NCI-H345 treated with DMSO at 0.1 percent for 48 hours (cell line): ENCODE results near the gene OR10H5.
"Not testable (repeated sequence)": the region's sequence is repeated elsewhere in the genome, so short reads cannot be mapped to it uniquely, and the experiment has no call there.

Source experiments
- DNase-seq: peaks from one replicate; lab custom pipeline; 2025; ENCODE audit not compliant: unreplicated experiment; lab: John Stamatoyannopoulos, UW

Gene OR10H5, protein sequence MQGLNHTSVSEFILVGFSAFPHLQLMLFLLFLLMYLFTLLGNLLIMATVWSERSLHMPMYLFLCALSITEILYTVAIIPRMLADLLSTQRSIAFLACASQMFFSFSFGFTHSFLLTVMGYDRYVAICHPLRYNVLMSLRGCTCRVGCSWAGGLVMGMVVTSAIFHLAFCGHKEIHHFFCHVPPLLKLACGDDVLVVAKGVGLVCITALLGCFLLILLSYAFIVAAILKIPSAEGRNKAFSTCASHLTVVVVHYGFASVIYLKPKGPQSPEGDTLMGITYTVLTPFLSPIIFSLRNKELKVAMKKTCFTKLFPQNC

GRCh38 chr19:15787611-15788155 is at the start of gene OR10H5:
TSS of gene OR10H5 (plus strand) at chr19:15787661. CDS start at chr19:15794049, 6,388 bp downstream.
- no peak for DNase-seq

- DNase-seq, result no peak
These were observed 49.7 kb upstream of the OR10H5 start, which contains the start of gene OR10H3 for GRCh38 chr19:15737722-15738121. TSS of gene OR10H3 (plus strand) at chr19:15737985. CDS start at chr19:15741393, 3,408 bp downstream.

GRCh38 chr19:15740785-15741184 is 46.7 kb upstream of the OR10H5 start:
- no peak for DNase-seq

DNA sequence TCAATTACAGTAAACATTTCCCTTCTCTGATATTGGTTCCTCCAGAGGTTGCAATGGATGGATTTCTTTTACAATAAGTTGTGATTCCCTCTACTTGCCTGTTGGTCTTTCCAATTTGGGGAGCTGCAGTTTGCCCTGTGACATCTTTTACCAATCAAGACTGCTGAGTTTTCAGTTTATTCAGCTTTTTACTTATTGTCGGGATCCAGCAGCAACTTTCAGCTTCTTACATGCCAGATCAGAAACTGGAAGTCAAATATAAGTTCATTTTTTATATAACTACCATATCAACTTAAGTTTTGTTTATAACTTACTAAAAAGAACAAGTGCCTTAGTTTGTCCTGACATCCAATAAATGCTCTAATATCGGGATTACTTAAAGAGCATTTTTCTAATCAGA is 39.2 kb upstream of the OR10H5 start:
- no peak for DNase-seq

- no peak for DNase-seq
These were observed 29.1 kb upstream of the OR10H5 start for GRCh38 chr19:15758379-15758778.

GRCh38 chr19:15759962-15760565 is 27.4 kb upstream of the OR10H5 start:
- no peak for DNase-seq

DNA sequence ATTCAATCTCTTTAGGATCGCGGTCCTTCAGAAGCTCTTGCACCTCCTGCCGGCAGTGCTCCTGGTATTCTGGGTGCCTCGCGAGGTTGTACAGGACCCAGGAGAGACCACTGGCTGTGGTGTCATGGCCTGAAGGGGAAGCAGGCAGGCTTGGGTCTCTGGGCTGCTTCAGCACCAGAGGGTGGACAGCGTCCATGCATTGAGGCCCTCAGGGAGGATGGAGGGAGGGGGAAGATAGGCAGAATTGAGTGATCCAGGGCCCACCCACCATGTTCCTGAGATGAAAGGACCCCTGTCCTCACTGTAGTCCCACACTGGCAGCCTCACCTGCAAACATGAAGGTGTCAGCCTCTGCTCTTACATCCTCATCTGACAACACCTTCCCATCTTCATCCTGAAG is 17.9 kb upstream of the OR10H5 start:
- DNase-seq, result no peak

GRCh38 chr19:15774159-15774558 is 13.3 kb upstream of the OR10H5 start:
- DNase-seq, result not testable (repeated sequence)

DNA sequence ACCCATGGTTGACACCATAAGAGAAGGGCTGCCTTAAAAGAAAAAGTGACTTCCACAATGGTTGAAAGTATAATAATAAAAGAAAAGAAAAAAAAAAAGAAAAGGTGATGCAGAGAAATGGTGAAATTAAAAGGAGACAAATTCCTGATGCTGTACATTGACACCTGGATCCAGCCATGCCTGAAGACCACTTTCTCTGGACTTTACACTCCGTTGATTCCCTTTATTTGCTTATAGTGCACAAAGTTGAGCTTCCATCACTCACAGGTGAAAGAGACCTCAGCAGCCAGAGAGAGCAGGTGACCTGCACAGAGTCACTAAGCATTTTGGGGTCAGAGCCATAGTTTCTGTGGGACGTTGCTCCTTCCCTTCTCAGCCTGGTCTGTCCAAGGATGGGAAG is 12.2 kb upstream of the OR10H5 start:
- DNase-seq, result no peak

- DNase-seq, result no peak
These were observed 11.2 kb upstream of the OR10H5 start for GRCh38 chr19:15776264-15776663.

DNA sequence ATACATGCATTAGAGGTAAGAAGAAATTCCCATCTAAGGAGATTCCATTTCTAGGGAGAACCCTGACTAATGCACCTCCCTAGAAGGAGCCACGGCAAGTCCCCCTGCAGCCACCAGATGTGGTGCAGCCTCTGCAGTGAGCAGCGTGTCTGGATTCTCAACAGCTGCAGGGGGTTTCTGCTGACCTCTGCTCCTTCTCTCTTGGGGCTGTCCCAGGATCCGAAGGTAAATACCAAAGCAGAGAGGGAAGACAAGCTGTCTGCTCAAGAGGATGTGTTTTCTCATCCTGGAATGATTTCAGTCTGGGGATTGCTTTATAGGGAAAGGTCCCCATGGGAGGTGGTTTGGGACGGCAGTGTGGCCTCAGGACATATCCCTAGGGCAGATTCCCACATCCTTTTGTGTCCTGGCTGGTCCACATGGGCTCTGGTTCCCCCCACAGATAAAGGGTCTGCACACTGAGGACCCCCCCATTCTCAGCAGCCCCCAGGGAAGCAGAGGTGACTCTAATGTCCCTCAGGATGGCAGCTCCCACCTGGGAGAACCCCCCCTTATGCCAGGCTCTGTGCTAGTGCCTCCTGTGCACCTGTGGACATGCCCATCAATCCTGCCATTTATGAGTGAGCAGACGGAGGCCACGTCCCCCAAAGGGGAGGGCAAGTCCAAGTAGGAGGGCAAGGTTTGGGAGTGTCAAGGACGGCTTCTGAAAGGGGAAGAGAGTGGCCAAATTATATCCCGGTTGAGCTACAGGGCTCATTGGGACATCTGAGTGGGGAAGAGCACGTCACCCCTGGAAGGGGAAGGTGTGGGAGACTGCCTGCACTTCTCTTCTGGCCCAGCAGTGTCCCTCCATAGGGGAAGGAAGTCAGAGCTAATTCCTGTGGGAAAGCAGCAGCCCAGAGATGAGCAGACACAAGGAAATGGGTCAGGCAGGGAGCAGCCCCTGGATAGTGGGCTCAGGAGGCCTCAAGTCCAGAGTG is 10.2 kb upstream of the OR10H5 start:
- no peak for DNase-seq

- DNase-seq, result no peak
These were observed 7.5 kb upstream of the OR10H5 start for GRCh38 chr19:15779756-15780476.

DNA sequence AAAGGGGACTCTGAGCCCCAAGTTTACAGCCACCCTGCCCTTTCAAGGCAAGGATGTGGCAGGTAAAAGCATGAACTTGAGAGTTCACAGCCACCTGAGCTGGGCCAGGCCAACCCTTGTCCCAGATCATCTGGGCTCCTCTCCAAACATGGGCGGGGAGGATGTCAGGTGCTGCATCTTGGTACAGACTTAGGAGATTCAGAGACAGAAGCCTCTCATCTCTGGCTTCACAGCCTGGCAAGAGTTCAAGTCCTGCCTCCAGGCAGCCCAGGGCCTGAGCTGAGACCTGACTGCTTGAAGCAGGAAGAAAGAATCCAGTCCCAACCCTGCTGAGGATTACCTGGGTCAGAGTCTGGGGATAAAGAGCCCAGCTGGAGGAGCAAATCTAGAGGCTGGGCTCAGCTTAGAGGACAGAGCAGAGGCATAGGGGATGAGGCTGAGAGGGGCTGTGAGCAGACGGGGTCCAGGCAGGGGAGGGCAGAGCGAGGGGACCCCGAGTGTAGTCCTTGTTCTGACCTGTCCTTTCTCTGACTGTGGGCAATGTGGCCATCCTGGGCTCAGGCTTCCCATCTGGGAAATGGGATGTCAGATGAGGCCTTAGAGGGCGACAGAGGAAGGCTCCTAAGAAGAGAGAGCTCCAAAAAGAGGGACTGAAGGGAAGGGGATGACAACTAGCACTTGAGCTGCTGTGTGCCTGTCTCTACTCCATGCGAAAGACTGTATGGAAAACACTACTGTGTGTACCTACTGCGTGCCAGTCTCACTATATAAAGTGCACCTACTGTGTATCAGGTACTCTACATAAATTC is 6.6 kb upstream of the OR10H5 start:
- no peak for DNase-seq

GRCh38 chr19:15781661-15782060 is 5.8 kb upstream of the OR10H5 start:
- DNase-seq, result no peak

GRCh38 chr19:15782211-15782610 is 5.2 kb upstream of the OR10H5 start:
- no peak for DNase-seq

- not testable (repeated sequence) for DNase-seq
These were observed 4.6 kb upstream of the OR10H5 start for GRCh38 chr19:15782896-15783295.

DNA sequence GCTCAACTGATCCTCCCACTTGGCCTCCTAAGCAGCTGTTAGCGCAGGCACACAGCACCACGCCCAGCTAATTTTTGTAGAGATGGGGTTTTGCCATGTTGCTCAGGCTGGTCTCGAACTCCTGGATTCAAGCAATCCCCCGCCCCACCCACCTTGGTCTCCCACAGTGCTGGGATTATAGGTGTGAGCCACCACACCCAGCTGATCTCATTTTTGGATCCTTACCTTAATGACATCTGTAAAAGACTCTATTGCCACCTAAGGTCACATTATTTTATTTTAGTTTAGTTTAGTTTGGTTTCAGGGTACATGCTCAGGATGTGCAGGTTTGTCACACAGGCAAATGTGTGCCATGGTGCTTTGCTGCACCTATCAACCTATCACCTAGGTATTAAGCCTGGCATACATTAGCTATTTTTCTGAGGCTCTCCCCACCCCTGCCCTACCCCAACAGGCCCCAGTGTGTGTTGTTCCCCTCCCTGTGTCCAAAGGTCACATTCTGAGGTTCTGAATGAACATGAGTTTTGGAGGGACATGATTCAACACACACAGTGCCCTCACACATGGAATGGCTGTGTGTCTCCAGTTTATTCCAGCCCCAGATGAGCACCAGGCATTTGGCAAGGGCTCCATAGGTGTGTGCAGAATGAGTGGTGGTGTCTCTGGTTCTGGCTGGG is 1.3 kb downstream of the OR10H5 start:
- no peak for DNase-seq

DNA sequence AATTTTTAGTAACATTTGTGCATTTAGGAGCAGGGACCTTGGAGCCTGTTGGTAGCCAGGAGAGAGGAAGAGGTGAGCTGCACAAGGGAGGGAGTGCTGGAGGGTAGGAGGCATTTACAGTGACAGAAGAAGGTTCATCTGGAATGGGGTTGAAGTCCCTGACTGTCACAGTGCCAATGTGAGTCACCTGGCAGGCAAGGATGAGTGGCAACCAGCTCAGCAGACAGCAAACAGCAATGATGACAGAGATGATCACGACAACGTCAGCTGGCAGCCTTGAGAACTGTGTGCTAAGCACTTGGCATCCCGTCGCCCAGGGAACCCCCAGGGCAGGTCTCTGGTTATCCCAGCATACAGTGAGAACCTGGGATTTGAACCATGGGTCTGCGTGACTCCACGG is 2.6 kb downstream of the OR10H5 start:
- no peak for DNase-seq

GRCh38 chr19:15794279-15794678 is 6.8 kb downstream of the OR10H5 start:
- not testable (repeated sequence) for DNase-seq
